Adrenal gland (tissue), 12 donors: Measurements from ENCODE around the gene MED17. TPM values are rescaled to one million over a fixed set of nuclear protein-coding genes. Genes with fewer than 3 reads are reported as not detected.

ENCODE experiments used
- DNase-seq, 7 donors: peaks; one replicate each; pipeline ENCODE4 v3.0.0-alpha.2; 2019 to 2020
- H3K27ac ChIP-seq, 5 donors: fragments of 200-600 bp; sonication (generic) in 4 of 5; 1 replicate in 3 of 5; 2 replicates in 2 of 5; pipeline versions ENCODE4 v1.5.1 to v1.8.0; 2016 to 2020; ENCODE audit warnings: mild to moderate bottlenecking in 1 of 5
- H3K27me3 ChIP-seq: fragments of 200-600 bp; 2 replicates; pipeline ENCODE4 v1.8.0; 2021
- H3K36me3 ChIP-seq, 2 donors: fragments of 200-600 bp; replicated peaks in 1 of 2; 1 replicate in 1 of 2; 2 replicates in 1 of 2; pipeline versions ENCODE4 v1.5.1 to v1.8.0; 2018 to 2022
- H3K4me1 ChIP-seq, 2 donors: fragments of 200-600 bp; replicated peaks in 1 of 2; 1 replicate in 1 of 2; 2 replicates in 1 of 2; pipeline versions ENCODE4 v1.5.1 to v1.8.0; 2018 to 2021
- H3K4me3 ChIP-seq, 4 donors: fragments of 200-600 bp; sonication (generic) in 3 of 4; one replicate each; pipeline ENCODE4 v1.5.1; 2016 to 2018
- H3K9me3 ChIP-seq, 3 donors: fragments of 200-600 bp; sonication (generic) in 1 of 3; replicated peaks in 1 of 3; 1 replicate in 2 of 3; 2 replicates in 1 of 3; pipeline versions ENCODE4 v1.5.1 to v1.8.0; 2016 to 2021
- CTCF ChIP-seq, 6 experiments: fragments of 450-650 bp in 4 of 6; fragments of 200-600 bp in 2 of 6; sonication (generic) in 1 of 6; IDR thresholded peaks; 1 replicate in 5 of 6; 2 replicates in 1 of 6; pipeline versions ENCODE4 v1.5.1 to v1.8.0; 2016 to 2021; ENCODE audit warnings: antibody characterized with exemption in 6 of 6, mild to moderate bottlenecking in 2 of 6, moderate library complexity in 1 of 6
- POLR2A ChIP-seq, 2 donors: fragments of 450-650 bp; IDR thresholded peaks; one replicate each; pipeline ENCODE4 v1.6.1; 2017; ENCODE audit warnings: antibody characterized with exemption in 2 of 2, mild to moderate bottlenecking in 2 of 2, moderate library complexity in 1 of 2
- WGBS, 4 donors: extraction: QIAGEN DNeasy Blood & Tissue Kit in 2 of 4; methylation state at CpG; one replicate each; pipeline versions ENCODE4 v1.1.5 to v1.1.7; 2013 to 2017; 5-methylcytosine and 5-hydroxymethylcytosine counted together
- intact Hi-C, 2 donors: fragments of 100-400 bp; cut with DNase I; formaldehyde crosslinking; loops; one replicate each; pipeline versions ENCODE4 v1.14.1 to v1.15.0; 2022 to 2023
- polyA plus RNA-seq, 3 donors: library from polyadenylated mRNA; stranded (reverse); fragments of 200-250 nt in 2 of 3; fragments of 350-450 nt in 1 of 3; fragmentation: Illumina TruSeq in 1 of 3; extraction: RNeasy Lipid Tissue Mini Kit (QIAGEN cat#74804) in 1 of 3; gene quantifications; one replicate each; pipeline ENCODE4 v1.2.3, GENCODE V29; 2013 to 2014
- total RNA-seq, 9 donors: library from RNA; depleted of rRNA in 4 of 9; stranded (reverse); fragments of >200 nt in 4 of 9; fragments of 120-200 nt in 1 of 9; fragmentation: NEBNext Ultra II Directional in 1 of 9; extraction: Animal tissue kit (Norgen Biotek cat#: 25700) in 1 of 9; gene quantifications; one replicate each; pipeline versions ENCODE4 v1.1.0 to v1.2.4, GENCODE V29; 2013 to 2023
- donor health status: healthy with polysubstance abuse.
- donor health status: Bipolar disorder and iron deficiency.
- donor health status: DM: yes; HTN: yes; CAD: no.
- donor health status: DM: no; HTN: no; CAD: no.
- donor health status: DM: no; HTN: no; CAD: no.
- donor health status: DM: yes; HTN: yes; CAD: no.

MED17 gene
- total and polyA plus RNA-seq, 12 donors, result 8.4 to 32.0 (median 21.1) TPM

- 39 to 48% (median 44%) methylated on average over 2 of the region's 2 CpGs for WGBS, 4 donors
- Histone ChIP-seq H3K27ac (no peak overlapping the region), H3K27me3 (no peaks in the 10 kb centered on the region), H3K9me3 (no peaks in the 10 kb centered on the region), H3K36me3 (no peaks in the 10 kb centered on the region), H3K4me1 (no peaks in the 10 kb centered on the region), H3K4me3 (no peak overlapping the region)
- TF ChIP-seq POLR2A (IDR thresholded peaks at IDR 0.05), result no peak
- no peak for TF ChIP-seq CTCF (IDR thresholded peaks at IDR 0.05)
- intact Hi-C loops, result no loop called here
- no peak for DNase-seq
Measured at GRCh38 chr11:93821617-93822016, 37.5 kb downstream of the MED17 start.

- Histone ChIP-seq H3K27ac (no peak overlapping the region), H3K27me3 (no peaks in the 10 kb centered on the region), H3K9me3 (no peaks in the 10 kb centered on the region), H3K4me1 (no peaks in the 10 kb centered on the region), H3K36me3 (no peaks in the 10 kb centered on the region), H3K4me3 (no peak overlapping the region)
- peak in 1 of 7 donors; percentile 19 for DNase-seq
- no peak for TF ChIP-seq CTCF (IDR thresholded peaks at IDR 0.05)
- WGBS, 4 donors, result 77 to 80% (median 79%) methylated on average over 5 of the region's 5 CpGs
- intact Hi-C loops, result no loop called here
Measured at GRCh38 chr11:93822359-93822758, 38.3 kb downstream of the MED17 start.

GRCh38 chr11:93823210-93823609 is 39.1 kb downstream of the MED17 start:
- Histone ChIP-seq H3K9me3 (no peaks in the 10 kb centered on the region), H3K4me1 (no peaks in the 10 kb centered on the region), H3K4me3 (no peak overlapping the region), H3K27ac (no peak overlapping the region), H3K36me3 (no peaks in the 10 kb centered on the region), H3K27me3 (no peaks in the 10 kb centered on the region)
- intact Hi-C loops, result no loop called here
- 91 to 97% (median 94%) methylated on average over 4 of the region's 4 CpGs for WGBS, 4 donors
- DNase-seq, result no peak
- TF ChIP-seq CTCF (IDR thresholded peaks at IDR 0.05) (no peak), POLR2A (IDR thresholded peaks at IDR 0.05) (no peak)

GRCh38 chr11:93827363-93827762 is 43.3 kb downstream of the MED17 start:
- WGBS, 4 donors, result 81 to 89% (median 84%) methylated on average over 1 of the region's 1 CpG
- Histone ChIP-seq H3K4me3 (no peak overlapping the region), H3K27me3 (no peaks in the 10 kb centered on the region), H3K4me1 (no peaks in the 10 kb centered on the region), H3K27ac (no peak overlapping the region), H3K36me3 (no peaks in the 10 kb centered on the region), H3K9me3 (no peaks in the 10 kb centered on the region)
- TF ChIP-seq CTCF (IDR thresholded peaks at IDR 0.05), result no peak
- no peak for TF ChIP-seq POLR2A (IDR thresholded peaks at IDR 0.05)
- DNase-seq, result no peak
- intact Hi-C loops, result no loop called here
